ENCODE data around the gene PPIL1.

- no peak for TF ChIP-seq JUN (IDR thresholded peaks at IDR 0.05)
- TF ChIP-seq SREBF2 (IDR thresholded peaks at IDR 0.05) = no peak
- TF ChIP-seq GATA3 (IDR thresholded peaks at IDR 0.05; ENCODE audit: borderline replicate concordance) = no peak
- no peak for TF ChIP-seq POLR2A (IDR thresholded peaks at IDR 0.05; ENCODE audit: low read length)
- TF ChIP-seq EP300 (IDR thresholded peaks at IDR 0.05) = no peak
- no peak for TF ChIP-seq ZSCAN20 (CRISPR knock-in tag; IDR thresholded peaks at IDR 0.05)
- no peak for TF ChIP-seq CTCF (IDR thresholded peaks at IDR 0.05)
- TF ChIP-seq KDM1A (IDR thresholded peaks at IDR 0.05; ENCODE audit: low read depth) = no peak
- TF ChIP-seq JUNB (IDR thresholded peaks at IDR 0.05) = no peak
Observed at GRCh38 chr6:36837686-36838085, 36.9 kb downstream of the PPIL1 start.

All from A549 (cell line).